Activated CD8-positive, alpha-beta T cell treated with anti-CD3 and anti-CD28 coated beads for 36 hours (primary cell): ENCODE measurements around the gene PSMG2. TPM values are rescaled to one million over a fixed set of nuclear protein-coding genes. Genes with fewer than 3 reads are reported as not detected.

Experiments used
- ATAC-seq: fragments of 200-7000 bp; cut with Tn5 transposase; one replicate; pipeline ENCODE4 v1.10.0; 2021; ENCODE audit warnings: mild to moderate bottlenecking, moderate library complexity
- CTCF ChIA-PET: fragments of 350-600 bp; sonication (Branson Sonifier 250); formaldehyde crosslinking; loops from one replicate; lab custom pipeline; 2021; ENCODE audit warnings: antibody characterized with exemption; lab: Charles Lee
- POLR2A ChIA-PET: fragments of 350-600 bp; sonication (Branson Sonifier 250); formaldehyde crosslinking; loops from one replicate; lab custom pipeline; 2021; ENCODE audit warnings: antibody characterized with exemption; lab: Charles Lee
- DNase-seq: peaks from one replicate; pipeline ENCODE4 v3.0.0-alpha.2; 2020
- H3K27ac Mint-ChIP-seq: one replicate; pipeline ENCODE4 v1.8.0; 2021; ENCODE audit warnings: mild to moderate bottlenecking, mixed read lengths
- H3K27me3 Mint-ChIP-seq: one replicate; pipeline ENCODE4 v1.8.0; 2021; ENCODE audit warnings: mixed read lengths
- H3K36me3 Mint-ChIP-seq: one replicate; pipeline ENCODE4 v1.8.0; 2021; ENCODE audit warnings: low read depth, mixed read lengths
- H3K4me1 Mint-ChIP-seq: one replicate; pipeline ENCODE4 v1.8.0; 2021; ENCODE audit warnings: low read depth, mixed read lengths
- H3K4me3 Mint-ChIP-seq: one replicate; pipeline ENCODE4 v1.8.0; 2021; ENCODE audit warnings: mild to moderate bottlenecking, moderate library complexity, mixed read lengths
- H3K9me3 Mint-ChIP-seq: one replicate; pipeline ENCODE4 v1.8.0; 2021; ENCODE audit warnings: mixed read lengths
- intact Hi-C: fragments of 100-400 bp; cut with micrococcal nuclease; formaldehyde crosslinking; loops from one replicate; pipeline ENCODE4 v1.10.0; 2022
- total RNA-seq, 2 experiments: library from RNA; stranded (reverse); gene quantifications; one replicate each; pipeline ENCODE4 v1.2.3, GENCODE V29; 2021
- TF ChIP-seq, protein P1 (sequence below): fragments of 200-600 bp; IDR thresholded peaks from one replicate; pipeline ENCODE4 v1.8.0; 2022; ENCODE audit warnings: antibody characterized with exemption, mild to moderate bottlenecking

Gene PSMG2
- total RNA-seq, 2 experiments from 2014 or later: 105 to 113 TPM

DNA sequence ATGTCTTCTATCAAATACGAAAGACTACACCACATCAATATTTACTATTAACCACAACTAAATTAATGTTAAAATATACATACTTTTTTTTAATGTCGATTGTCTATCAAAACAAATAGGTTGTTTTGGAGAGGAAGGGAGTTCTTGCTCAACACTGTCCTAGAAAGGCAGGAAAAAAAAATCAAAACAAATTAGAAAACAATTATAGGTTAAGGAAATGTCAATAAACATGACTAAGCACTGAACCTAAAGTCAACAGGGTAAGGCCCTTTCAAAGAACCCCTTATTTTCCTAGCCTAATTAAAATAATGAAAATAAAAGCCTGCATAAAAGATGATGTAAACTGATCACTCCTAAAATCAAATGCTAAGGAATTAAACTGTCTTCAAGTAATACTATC lies 3.1 kb upstream of the PSMG2 start:
- H3K36me3 Mint-ChIP-seq: peaks cover 18% of the 10 kb centered on the region
- ATAC-seq (no peak), DNase-seq (no peak)
- intact Hi-C loops: no loop called here
- no peaks in the 10 kb centered on the region for H3K27me3 Mint-ChIP-seq
- H3K27ac Mint-ChIP-seq: no peak overlapping the region
- TF ChIP-seq, protein P1, sequence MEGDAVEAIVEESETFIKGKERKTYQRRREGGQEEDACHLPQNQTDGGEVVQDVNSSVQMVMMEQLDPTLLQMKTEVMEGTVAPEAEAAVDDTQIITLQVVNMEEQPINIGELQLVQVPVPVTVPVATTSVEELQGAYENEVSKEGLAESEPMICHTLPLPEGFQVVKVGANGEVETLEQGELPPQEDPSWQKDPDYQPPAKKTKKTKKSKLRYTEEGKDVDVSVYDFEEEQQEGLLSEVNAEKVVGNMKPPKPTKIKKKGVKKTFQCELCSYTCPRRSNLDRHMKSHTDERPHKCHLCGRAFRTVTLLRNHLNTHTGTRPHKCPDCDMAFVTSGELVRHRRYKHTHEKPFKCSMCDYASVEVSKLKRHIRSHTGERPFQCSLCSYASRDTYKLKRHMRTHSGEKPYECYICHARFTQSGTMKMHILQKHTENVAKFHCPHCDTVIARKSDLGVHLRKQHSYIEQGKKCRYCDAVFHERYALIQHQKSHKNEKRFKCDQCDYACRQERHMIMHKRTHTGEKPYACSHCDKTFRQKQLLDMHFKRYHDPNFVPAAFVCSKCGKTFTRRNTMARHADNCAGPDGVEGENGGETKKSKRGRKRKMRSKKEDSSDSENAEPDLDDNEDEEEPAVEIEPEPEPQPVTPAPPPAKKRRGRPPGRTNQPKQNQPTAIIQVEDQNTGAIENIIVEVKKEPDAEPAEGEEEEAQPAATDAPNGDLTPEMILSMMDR: no peak
- no peaks in the 10 kb centered on the region for H3K9me3 Mint-ChIP-seq
- POLR2A ChIA-PET: interaction anchor here (0.5 to 0.9 kb wide), 2 partner anchors 11 to 31 kb away, joined by 3 read pairs; no protein-coding TSS in a partner anchor
- no peak overlapping the region for H3K4me3 Mint-ChIP-seq
- peaks cover 25% of the 10 kb centered on the region for H3K4me1 Mint-ChIP-seq
- CTCF ChIA-PET: no interaction called here

DNA sequence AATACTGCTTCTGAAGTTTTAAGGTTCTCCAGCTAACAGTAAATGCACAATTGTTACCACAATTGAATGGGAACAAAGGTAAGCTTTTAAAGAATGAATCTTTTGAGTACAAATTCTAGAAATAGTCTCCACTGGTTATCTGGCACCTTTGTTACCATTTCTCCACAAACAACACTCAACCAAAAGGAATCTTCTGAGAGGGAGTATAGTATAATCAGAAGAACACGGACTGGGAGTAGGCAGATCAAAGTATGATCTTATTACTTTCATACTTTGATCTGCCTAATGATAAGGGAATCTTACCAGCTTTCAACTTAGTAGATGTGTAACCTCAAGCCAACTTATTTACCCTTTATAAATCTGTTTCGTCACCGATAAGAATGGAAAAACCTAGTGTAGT lies 1.7 kb upstream of the PSMG2 start:
- peaks cover 35% of the 10 kb centered on the region for H3K4me1 Mint-ChIP-seq
- intact Hi-C loops: no loop called here
- peak overlapping the region; percentile 99 for H3K27ac Mint-ChIP-seq
- POLR2A ChIA-PET: interaction anchor here (0.6 to 3.4 kb wide), 8 partner anchors 9 to 293 kb away, joined by 3 to 25 read pairs (median 6); partner anchors contain the start of genes PRELID3A and PTPN2
- CTCF ChIA-PET: interaction anchor here (1.1 to 3.0 kb wide), 2 partner anchors 13 to 233 kb away, joined by 3 to 8 read pairs; no protein-coding TSS in a partner anchor
- no peaks in the 10 kb centered on the region for H3K27me3 Mint-ChIP-seq
- H3K36me3 Mint-ChIP-seq: peaks cover 19% of the 10 kb centered on the region
- TF ChIP-seq, protein P1: no peak
- no peaks in the 10 kb centered on the region for H3K9me3 Mint-ChIP-seq
- DNase-seq: no peak
- ATAC-seq: no peak
- H3K4me3 Mint-ChIP-seq: peak overlapping the region; percentile 89

DNA sequence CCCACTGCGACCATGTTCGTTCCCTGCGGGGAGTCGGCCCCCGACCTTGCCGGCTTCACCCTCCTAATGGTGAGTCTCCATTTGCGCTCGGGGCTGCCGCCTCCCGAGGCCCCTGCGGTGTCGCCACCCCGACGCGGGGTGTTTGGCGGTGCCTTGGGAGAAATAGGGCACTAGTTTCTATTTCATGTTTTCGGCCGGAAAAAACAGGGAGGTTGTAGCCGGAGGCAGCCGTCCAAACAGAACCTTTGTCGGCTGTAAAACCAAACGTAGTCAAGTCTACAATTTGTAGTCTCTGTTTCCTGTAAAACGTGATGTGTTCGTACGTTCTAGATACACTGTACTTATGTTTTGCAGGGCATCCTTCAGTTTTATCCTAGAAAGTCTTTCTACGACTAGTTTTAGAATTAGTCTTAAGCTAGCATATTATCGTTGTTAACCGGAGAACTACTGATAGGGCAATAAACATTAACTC lies 290 bp downstream of the PSMG2 start:
- intact Hi-C loops: no loop called here
- TF ChIP-seq, protein P1: no peak
- H3K27me3 Mint-ChIP-seq: no peaks in the 10 kb centered on the region
- DNase-seq: no peak
- H3K4me3 Mint-ChIP-seq: peak overlapping the region; percentile 89
- ChIA-PET POLR2A (interaction anchor here (0.6 to 3.4 kb wide), 13 partner anchors 11 to 326 kb away, joined by 3 to 25 read pairs (median 3); partner anchors contain the start of genes AFG3L2, CEP192 and PTPN2), CTCF (interaction anchor here (1.2 to 3.0 kb wide), 2 partner anchors 17 to 231 kb away, joined by 6 to 8 read pairs; no protein-coding TSS in a partner anchor)
- peak overlapping the region; percentile 99 for H3K27ac Mint-ChIP-seq
- H3K9me3 Mint-ChIP-seq: no peaks in the 10 kb centered on the region
- H3K4me1 Mint-ChIP-seq: peaks cover 35% of the 10 kb centered on the region
- peak; percentile 46 for ATAC-seq
- peaks cover 29% of the 10 kb centered on the region for H3K36me3 Mint-ChIP-seq

DNA sequence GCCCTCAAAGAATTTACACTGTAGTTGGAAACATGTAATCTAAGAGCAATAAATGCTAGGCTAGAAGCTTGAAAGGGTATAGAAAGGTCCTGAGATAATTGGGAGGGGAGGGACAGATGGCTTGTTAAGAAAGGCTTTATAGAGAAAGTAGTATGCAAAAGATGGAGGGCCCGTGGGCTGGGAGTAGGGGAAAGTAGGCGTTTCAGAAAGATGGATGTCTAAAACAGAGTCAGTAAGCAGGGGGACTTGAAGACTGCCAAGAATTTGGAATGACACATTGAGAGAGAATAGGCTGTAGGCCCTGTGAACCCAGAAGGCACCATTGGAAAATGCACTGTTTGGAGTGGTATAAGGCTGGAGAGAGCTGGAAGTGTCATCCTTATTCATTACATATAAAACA lies 822 bp downstream of the PSMG2 start:
- Mint-ChIP-seq H3K27ac (peak overlapping the region; percentile 99), H3K27me3 (no peaks in the 10 kb centered on the region), H3K9me3 (no peaks in the 10 kb centered on the region), H3K4me3 (peak overlapping the region; percentile 89), H3K36me3 (peaks cover 25% of the 10 kb centered on the region), H3K4me1 (peaks cover 35% of the 10 kb centered on the region)
- intact Hi-C loops: no loop called here
- TF ChIP-seq, protein P1: no peak
- DNase-seq: peak; percentile 53
- POLR2A ChIA-PET: interaction anchor here (0.7 to 3.4 kb wide), 12 partner anchors 11 to 327 kb away, joined by 3 to 25 read pairs (median 4); partner anchors contain the start of genes AFG3L2, CEP192 and PTPN2
- CTCF ChIA-PET: no interaction called here
- no peak for ATAC-seq

DNA sequence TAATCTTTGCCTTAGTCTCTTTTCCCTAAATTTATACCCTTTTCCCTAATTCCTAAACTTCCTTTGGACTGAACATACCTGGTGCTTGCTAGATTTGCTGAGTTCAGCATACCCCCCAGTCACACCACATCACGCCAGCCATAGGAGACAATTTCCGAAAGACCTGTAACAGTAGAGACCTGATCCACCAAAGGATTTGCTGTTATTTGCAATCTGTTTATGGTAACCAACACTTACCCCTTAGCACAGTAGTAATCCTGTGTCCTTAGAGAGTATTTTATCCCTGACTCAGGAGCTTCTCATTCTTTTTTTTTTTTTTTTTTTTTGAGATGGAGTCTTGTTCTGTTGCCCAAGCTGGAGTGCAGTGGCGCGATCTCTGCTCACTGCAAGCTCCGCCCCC lies 8.6 kb downstream of the PSMG2 start:
- POLR2A ChIA-PET: interaction anchor here (0.7 to 1.0 kb wide), 2 partner anchors 11 to 31 kb away, joined by 3 read pairs; no protein-coding TSS in a partner anchor
- intact Hi-C loops: no loop called here
- Mint-ChIP-seq H3K9me3 (no peaks in the 10 kb centered on the region), H3K27me3 (no peaks in the 10 kb centered on the region), H3K4me3 (no peak overlapping the region), H3K27ac (no peak overlapping the region), H3K4me1 (peaks cover 8% of the 10 kb centered on the region), H3K36me3 (peaks cover 34% of the 10 kb centered on the region)
- CTCF ChIA-PET: interaction anchor here (1.0 to 1.5 kb wide), 3 partner anchors 15 to 223 kb away, joined by 3 to 5 read pairs (median 3); no protein-coding TSS in a partner anchor
- ATAC-seq (no peak), DNase-seq (no peak)
- TF ChIP-seq, protein P1: no peak
